HG03108 (cell line): Measurements from ENCODE around the gene ADARB2.

ENCODE experiments used
- ATAC-seq: cut with Tn5 transposase; IDR thresholded peaks from one replicate; pipeline ENCODE4 v1.9.1; 2021; ENCODE audit warnings: moderate library complexity; ENCODE audit not compliant: unreplicated experiment

Gene ADARB2

GRCh38 chr10:1274701-1275544, 462.4 kb downstream of the ADARB2 start:
- ATAC-seq = no peak

DNA sequence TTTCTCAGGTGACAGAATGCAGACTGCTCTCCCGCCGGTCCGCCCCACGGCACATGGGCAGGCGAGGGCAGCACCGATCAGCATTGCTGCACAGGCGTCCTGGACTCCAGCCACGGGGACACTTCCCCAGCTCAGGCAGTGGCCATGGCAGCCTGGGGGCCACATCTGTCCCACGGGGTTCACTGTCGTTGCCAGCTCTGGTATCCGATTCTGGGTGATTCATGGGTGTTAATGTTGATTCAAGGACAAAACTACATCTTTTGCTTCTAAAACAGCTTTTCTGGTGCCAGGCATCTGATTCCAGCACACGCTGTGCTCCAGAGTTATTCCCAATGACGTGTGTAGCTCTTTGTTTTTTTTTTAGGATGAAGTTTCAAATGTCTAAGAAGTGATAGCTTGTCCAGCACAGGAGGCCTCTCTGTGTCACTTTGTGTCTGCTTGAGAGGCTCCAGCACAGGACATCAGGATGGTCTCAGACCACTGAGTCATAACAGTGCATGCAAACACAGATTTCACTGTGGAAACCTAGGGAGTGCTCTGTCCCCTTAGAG, 463.1 kb downstream of the ADARB2 start:
- no peak for ATAC-seq

DNA sequence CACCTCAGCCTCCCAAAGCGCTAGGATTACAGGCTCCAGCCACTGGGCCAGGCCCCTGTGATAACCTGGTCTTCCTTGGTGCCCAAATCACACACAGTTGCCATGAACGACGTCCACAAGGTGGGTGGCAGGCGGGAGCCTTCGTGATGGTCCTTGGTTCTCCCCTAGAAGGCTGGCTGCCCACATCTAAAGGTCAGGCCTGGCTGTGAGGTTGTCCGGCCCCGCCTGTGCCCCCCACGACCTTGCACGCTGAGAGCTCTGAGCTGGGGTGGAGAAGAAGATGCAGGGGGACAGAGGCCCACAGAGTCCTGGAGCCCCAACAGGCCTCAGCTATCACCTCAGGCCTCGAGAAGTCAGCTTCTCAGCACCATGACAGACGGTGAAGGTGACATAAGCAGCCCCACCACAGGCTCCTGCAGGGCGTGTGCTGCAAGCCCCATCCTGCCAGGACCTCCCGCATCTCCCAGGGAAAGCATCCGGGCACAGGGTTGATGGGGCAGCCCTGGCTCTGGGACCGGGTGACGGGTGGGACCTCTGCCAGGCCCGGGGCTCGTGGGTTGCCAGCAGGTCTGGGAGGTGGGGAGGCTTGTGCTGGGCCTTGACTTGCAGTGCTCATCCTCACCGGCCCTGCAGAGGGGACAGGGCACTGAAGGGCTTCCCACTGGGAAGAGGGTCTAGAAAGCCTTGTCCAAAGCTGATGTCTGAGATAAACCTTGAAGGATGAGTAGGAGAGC, 463.8 kb downstream of the ADARB2 start:
- no peak for ATAC-seq

- no peak for ATAC-seq
Observed at GRCh38 chr10:1272777-1273161, 464.6 kb downstream of the ADARB2 start.

GRCh38 chr10:1272079-1272776, 465.1 kb downstream of the ADARB2 start:
- ATAC-seq = no peak

GRCh38 chr10:1270906-1271305, 466.4 kb downstream of the ADARB2 start:
- ATAC-seq = no peak

GRCh38 chr10:1270490-1270889, 466.8 kb downstream of the ADARB2 start:
- ATAC-seq = no peak

DNA sequence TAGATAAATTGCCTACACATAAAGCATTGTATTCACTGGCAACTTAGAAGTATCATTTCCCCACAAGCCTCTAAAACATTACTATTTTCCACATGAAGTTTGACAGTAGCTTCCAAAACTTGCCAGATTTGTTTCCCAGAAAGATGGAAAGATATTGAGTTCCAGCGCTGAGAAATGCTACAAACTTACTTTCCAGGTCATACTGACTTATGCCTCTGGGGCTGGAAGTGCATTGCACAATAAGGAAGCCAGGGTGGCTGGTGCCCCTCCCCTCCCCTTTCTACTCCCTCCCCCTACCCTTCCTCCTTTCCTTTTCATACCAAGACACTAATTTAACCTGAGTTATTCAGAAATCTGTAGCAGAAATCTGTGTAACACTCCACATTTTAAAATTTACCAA, 468.5 kb downstream of the ADARB2 start:
- ATAC-seq = no peak

- ATAC-seq = no peak
Observed at GRCh38 chr10:1267568-1267967, 469.8 kb downstream of the ADARB2 start.

DNA sequence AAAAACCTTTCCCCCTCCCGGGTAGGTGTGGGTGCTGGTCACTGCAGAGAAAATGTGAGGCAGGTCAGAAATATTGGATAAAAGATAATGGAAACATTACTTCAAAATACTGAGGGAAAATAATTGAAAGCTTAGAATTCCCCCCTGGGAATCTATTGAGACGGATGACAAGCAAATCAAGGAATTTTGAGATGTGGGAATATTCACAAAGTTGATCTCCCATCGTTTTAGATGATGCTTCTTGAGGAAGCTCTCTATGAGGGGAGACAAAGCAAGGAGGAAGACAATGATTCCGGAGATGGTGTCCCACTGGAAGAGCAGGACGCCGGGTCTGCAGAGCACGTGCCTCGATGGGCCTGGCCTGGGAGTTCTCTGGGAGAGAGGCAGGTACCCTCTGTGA, 470.2 kb downstream of the ADARB2 start:
- ATAC-seq = no peak

GRCh38 chr10:1266033-1266802, 471.1 kb downstream of the ADARB2 start:
- ATAC-seq = no peak

GRCh38 chr10:1264001-1264400, 473.3 kb downstream of the ADARB2 start:
- ATAC-seq = no peak

DNA sequence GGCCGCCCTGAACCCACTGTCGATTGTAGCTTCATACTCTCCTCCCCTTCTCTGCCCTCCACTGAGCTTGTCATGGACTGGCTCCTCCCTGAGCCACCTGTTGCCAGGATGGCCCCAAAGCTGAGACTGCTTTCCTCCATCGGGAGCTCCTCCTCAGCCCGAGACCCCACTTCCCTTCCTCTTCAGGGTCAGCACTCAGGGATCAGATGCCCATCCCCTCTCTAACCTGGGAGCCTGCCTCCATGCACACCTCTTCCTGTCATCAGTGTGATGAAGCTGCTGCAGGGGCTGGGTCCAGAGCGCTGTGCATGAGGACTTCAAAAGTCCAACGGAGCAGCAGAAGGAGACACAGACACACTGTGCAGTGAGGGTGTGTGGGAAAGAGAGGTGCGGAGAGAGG, 480.1 kb downstream of the ADARB2 start:
- ATAC-seq = no peak

- no peak for ATAC-seq
Observed at GRCh38 chr10:1256432-1256725, 480.9 kb downstream of the ADARB2 start.

- ATAC-seq = no peak
Observed at GRCh38 chr10:1255600-1256431, 481.5 kb downstream of the ADARB2 start.

DNA sequence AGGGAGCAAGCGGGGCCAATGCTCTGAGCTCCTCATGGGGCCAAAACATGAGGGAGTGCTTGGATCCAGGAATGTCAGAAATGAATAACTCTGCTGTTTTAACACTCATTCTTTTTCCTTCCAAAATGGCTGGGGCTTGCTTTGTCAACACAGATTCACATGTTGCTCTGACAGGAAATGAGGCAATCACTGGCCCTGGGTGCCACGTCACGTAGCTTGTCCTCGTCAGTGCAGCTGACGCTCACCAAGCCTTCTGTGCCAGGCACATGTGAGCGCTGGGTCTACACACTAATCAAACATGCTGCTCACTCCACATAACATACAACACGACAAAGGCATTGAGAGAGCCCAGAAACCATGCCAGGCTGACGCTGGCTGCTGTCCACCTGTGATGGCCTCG, 482.2 kb downstream of the ADARB2 start:
- no peak for ATAC-seq

DNA sequence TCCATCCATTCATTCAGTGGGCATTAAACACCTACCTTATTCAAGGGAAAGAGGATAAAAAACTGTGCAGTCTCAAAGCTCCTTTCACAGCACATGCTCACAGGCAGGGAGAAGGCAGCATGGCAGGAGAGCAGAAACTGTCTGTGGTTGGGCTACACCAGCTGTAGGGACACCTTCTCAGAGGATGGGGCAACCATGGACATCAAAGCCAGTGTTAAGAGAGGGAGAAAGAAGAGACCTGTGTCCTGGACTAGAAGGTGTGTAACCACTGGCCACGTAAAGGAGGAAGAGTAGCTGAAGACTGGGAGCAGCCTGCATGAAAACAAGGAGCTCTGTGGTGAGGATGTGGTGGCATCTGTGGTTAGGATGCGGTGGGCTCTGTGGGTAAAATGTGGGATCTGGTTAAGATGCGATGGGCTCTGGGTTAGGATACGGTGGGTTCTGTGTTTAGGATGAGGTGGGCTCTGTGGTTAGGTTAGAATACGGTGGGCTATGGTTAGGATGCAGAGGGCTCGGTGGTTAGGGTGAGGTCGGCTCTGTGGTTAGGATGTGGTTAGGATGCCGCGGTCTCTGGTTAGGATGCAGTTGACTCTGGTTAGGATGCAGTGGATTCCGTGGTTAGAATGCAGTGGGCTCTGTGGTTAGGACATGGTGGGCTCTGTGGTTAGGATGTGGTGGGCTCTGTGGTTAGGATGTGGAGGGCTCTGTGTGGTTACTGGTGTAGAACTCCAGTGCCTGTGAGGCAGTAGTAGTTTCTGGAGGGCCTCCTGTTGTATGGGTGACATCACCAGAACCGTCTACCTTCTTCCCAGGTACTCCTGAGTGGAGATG, 483.6 kb downstream of the ADARB2 start:
- ATAC-seq = no peak

- no peak for ATAC-seq
Observed at GRCh38 chr10:1251769-1252168, 485.6 kb downstream of the ADARB2 start.
